K562 (cell line): Measurements from ENCODE around the gene SFXN2.

ENCODE experiments used
- BRCA1 ChIP-seq, 2 experiments: fragments of 450-650 bp in 1 of 2; sonication (generic) in 1 of 2; formaldehyde crosslinking in 1 of 2; IDR thresholded peaks; 2 replicates each; pipeline versions ENCODE4 v1.5.0 to v1.6.1; 2017 to 2020; ENCODE audit warnings: mild to moderate bottlenecking in 1 of 2, missing genetic modification reagents in 1 of 2
- CTCF ChIP-seq, 3 experiments: IDR thresholded peaks in 2 of 3; conservative IDR thresholded peaks in 1 of 3; 2 replicates each; pipeline ENCODE4 v1.5.1; 2011 to 2012; ENCODE audit warnings: low read length in 3 of 3, mild to moderate bottlenecking in 3 of 3, control low read depth in 2 of 3, improper control_type of control experiment in 1 of 3, inconsistent platforms in 1 of 3, low read depth in 1 of 3, mixed read lengths in 1 of 3, moderate library complexity in 1 of 3; ENCODE audit not compliant: insufficient read depth in 2 of 3
- HNRNPLL ChIP-seq: fragments of 200-400 bp; formaldehyde crosslinking; IDR thresholded peaks from 2 replicates; pipeline ENCODE4 v1.6.1; 2017; ENCODE audit warnings: low read length, low read depth, mild to moderate bottlenecking; ENCODE audit not compliant: poor library complexity, severe bottlenecking
- POLR2AphosphoS5 ChIP-seq: IDR thresholded peaks from 2 replicates; pipeline ENCODE4 v1.6.1; 2011; ENCODE audit warnings: mild to moderate bottlenecking, low read depth, low read length, moderate library complexity; ENCODE audit not compliant: control insufficient read depth, insufficient read depth
- ZNF274 ChIP-seq: IDR thresholded peaks from 2 replicates; pipeline ENCODE4 v1.6.1; 2011; ENCODE audit warnings: low read depth, mild to moderate bottlenecking, low read length, moderate library complexity, borderline replicate concordance

GRCh38 chr10:102779680-102780526 is 65.5 kb downstream of the SFXN2 start:
- TF ChIP-seq ZNF274 (no peak), CTCF (IDR thresholded peaks at IDR 0.05 in 2 of 3, conservative IDR thresholded peaks at IDR 0.05 in 1 of 3; ENCODE audit: insufficient read depth in 2 of 3, low read depth in 1 of 3, low read length in 3 of 3) (no peak), HNRNPLL (no peak), BRCA1 (IDR thresholded peaks at IDR 0.05) (no peak), BRCA1 (CRISPR knock-in tag; IDR thresholded peaks at IDR 0.05) (no peak), POLR2AphosphoS5 (no peak)
